ENCODE measurements around the gene NUMBL. TPM values are rescaled to one million over a fixed set of nuclear protein-coding genes. Genes with fewer than 3 reads are reported as not detected.

Gene NUMBL
- total RNA-seq, 1 donor from 2014 or later: 6.4 TPM

DNA sequence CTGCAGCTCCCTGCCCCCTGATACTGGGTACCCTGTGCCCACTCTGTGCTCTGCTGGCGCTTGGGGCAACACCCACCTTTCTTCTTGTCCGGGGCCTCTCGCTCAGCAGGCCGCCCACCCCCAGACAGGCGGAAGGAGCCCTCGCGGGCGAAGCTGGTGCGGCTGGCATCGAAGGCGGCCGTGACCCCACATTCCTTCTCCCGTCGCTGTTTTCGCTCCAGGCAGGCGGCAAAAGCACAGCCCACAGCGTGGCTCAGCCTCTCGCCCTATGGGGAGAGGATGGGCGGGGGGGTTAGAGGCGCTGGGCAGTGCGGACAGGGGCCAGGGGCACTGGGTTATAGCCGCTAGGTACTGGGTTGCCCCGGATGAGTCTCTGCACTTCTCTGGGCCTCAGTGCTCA is 13.3 kb downstream of the NUMBL start:
- H3K27me3 Mint-ChIP-seq (ENCODE audit: insufficient read depth, low read depth): no peaks in the 10 kb centered on the region
- no peaks in the 10 kb centered on the region for H3K27me3 ChIP-seq
- no peak overlapping the region for H2AFZ ChIP-seq (replicated peaks)
- peaks cover 21% of the 10 kb centered on the region for H3K36me3 Mint-ChIP-seq
- H3K79me2 ChIP-seq (ENCODE audit: low read depth): no peaks in the 10 kb centered on the region
- H3K27ac Mint-ChIP-seq: no peak overlapping the region
- H3K36me3 ChIP-seq: no peaks in the 10 kb centered on the region
- no peaks in the 10 kb centered on the region for H3K4me1 Mint-ChIP-seq
- H3K9me3 Mint-ChIP-seq: no peaks in the 10 kb centered on the region
- TF ChIP-seq EZH2phosphoT487 (IDR thresholded peaks at IDR 0.05): no peak
- TF ChIP-seq, protein P1, sequence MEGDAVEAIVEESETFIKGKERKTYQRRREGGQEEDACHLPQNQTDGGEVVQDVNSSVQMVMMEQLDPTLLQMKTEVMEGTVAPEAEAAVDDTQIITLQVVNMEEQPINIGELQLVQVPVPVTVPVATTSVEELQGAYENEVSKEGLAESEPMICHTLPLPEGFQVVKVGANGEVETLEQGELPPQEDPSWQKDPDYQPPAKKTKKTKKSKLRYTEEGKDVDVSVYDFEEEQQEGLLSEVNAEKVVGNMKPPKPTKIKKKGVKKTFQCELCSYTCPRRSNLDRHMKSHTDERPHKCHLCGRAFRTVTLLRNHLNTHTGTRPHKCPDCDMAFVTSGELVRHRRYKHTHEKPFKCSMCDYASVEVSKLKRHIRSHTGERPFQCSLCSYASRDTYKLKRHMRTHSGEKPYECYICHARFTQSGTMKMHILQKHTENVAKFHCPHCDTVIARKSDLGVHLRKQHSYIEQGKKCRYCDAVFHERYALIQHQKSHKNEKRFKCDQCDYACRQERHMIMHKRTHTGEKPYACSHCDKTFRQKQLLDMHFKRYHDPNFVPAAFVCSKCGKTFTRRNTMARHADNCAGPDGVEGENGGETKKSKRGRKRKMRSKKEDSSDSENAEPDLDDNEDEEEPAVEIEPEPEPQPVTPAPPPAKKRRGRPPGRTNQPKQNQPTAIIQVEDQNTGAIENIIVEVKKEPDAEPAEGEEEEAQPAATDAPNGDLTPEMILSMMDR (IDR thresholded peaks at IDR 0.05): no peak
- no peak for TF ChIP-seq EZH2 (IDR thresholded peaks at IDR 0.05)
- no peak overlapping the region for H3K4me3 ChIP-seq
- H3K27ac ChIP-seq: no peak overlapping the region
- no peaks in the 10 kb centered on the region for H4K20me1 ChIP-seq (ENCODE audit: low read depth)
- no peak overlapping the region for H3K4me2 ChIP-seq
- H3K4me3 Mint-ChIP-seq: no peak overlapping the region
- H3K9ac ChIP-seq: no peak overlapping the region
- H3F3A ChIP-seq (ENCODE audit: low read depth): no peaks in the 10 kb centered on the region
- DNase-seq (ENCODE audit: low spot score): no peak
- H3K9me3 ChIP-seq (ENCODE audit: low read depth): no peaks in the 10 kb centered on the region
- H3K4me1 ChIP-seq: no peaks in the 10 kb centered on the region

DNA sequence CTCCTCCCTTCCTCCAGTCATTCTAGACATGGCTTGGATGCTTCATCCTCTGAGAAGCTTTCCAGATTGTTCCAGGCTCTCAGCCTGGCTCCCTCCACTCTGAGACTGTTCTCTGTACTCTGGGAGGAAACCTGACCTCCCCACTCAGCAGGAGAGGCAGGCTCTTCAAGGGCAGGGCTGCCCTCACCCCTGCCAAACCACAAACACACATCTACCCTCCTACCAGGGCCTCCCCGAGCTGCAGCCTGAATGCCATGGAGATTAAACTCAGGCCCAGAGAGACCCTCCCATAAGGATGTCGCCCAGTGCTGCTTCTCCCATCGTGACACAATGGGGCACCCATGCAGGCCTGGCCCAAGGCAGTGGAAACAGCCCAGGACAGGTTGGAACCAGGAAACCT is 16.2 kb downstream of the NUMBL start:
- Histone ChIP-seq H3K9me3 (ENCODE audit: low read depth) (no peaks in the 10 kb centered on the region), H3K4me1 (no peaks in the 10 kb centered on the region), H3F3A (ENCODE audit: low read depth) (no peaks in the 10 kb centered on the region), H3K79me2 (ENCODE audit: low read depth) (no peaks in the 10 kb centered on the region), H3K36me3 (no peaks in the 10 kb centered on the region), H3K9ac (no peak overlapping the region), H3K27ac (no peak overlapping the region), H3K4me3 (no peak overlapping the region), H4K20me1 (ENCODE audit: low read depth) (no peaks in the 10 kb centered on the region), H3K27me3 (no peaks in the 10 kb centered on the region), H2AFZ (replicated peaks) (no peak overlapping the region), H3K4me2 (no peak overlapping the region)
- DNase-seq (ENCODE audit: low spot score): no peak
- TF ChIP-seq, protein P1 (IDR thresholded peaks at IDR 0.05): no peak
- TF ChIP-seq EZH2 (IDR thresholded peaks at IDR 0.05): no peak
- TF ChIP-seq EZH2phosphoT487 (IDR thresholded peaks at IDR 0.05): no peak
- Mint-ChIP-seq H3K27me3 (ENCODE audit: insufficient read depth, low read depth) (no peaks in the 10 kb centered on the region), H3K4me3 (no peak overlapping the region), H3K9me3 (peaks cover 2% of the 10 kb centered on the region), H3K36me3 (peaks cover 26% of the 10 kb centered on the region), H3K4me1 (no peaks in the 10 kb centered on the region), H3K27ac (no peak overlapping the region)

DNA sequence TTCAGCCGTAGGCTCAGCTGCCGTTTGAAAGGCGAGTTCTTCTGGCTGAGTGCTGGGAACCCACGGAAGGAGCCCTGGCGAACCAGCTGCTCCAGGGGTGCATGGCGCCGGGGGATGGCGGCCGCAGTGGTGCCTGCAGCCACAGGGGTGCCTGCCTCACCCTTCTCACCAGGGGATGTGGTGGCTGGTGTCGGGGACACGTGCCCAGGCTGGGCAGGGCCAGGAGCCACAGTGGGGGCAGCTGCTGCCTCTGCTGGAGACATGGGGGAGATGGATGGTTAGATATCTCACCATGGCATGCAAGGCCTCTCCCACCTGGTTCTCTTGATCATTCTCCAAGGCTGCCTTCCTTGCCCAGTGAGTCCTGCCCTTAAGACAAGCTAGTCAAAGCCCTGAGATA is 17.1 kb downstream of the NUMBL start:
- H3K27me3 ChIP-seq: no peaks in the 10 kb centered on the region
- H3K36me3 Mint-ChIP-seq: peaks cover 30% of the 10 kb centered on the region

More for the DNA sequence above, 17.1 kb downstream of the NUMBL start:
- TF ChIP-seq EZH2 (IDR thresholded peaks at IDR 0.05) (no peak), EZH2phosphoT487 (IDR thresholded peaks at IDR 0.05) (no peak)
- TF ChIP-seq, protein P1 (IDR thresholded peaks at IDR 0.05): no peak
- Histone ChIP-seq H3K27ac (no peak overlapping the region), H3K9me3 (ENCODE audit: low read depth) (no peaks in the 10 kb centered on the region), H3F3A (ENCODE audit: low read depth) (no peaks in the 10 kb centered on the region), H3K4me3 (no peak overlapping the region), H3K4me1 (no peaks in the 10 kb centered on the region), H3K79me2 (ENCODE audit: low read depth) (no peaks in the 10 kb centered on the region), H2AFZ (replicated peaks) (no peak overlapping the region), H3K36me3 (no peaks in the 10 kb centered on the region), H3K9ac (no peak overlapping the region), H3K4me2 (no peak overlapping the region), H4K20me1 (ENCODE audit: low read depth) (no peaks in the 10 kb centered on the region)
- no peaks in the 10 kb centered on the region for H3K4me1 Mint-ChIP-seq
- DNase-seq (ENCODE audit: low spot score): no peak
- H3K27ac Mint-ChIP-seq: no peak overlapping the region
- peaks cover 5% of the 10 kb centered on the region for H3K9me3 Mint-ChIP-seq
- H3K4me3 Mint-ChIP-seq: no peak overlapping the region
- no peaks in the 10 kb centered on the region for H3K27me3 Mint-ChIP-seq (ENCODE audit: insufficient read depth, low read depth)
